SK-N-SH (cell line): Measurements from ENCODE around the gene MIPOL1. TPM values are rescaled to one million over a fixed set of nuclear protein-coding genes. Genes with fewer than 3 reads are reported as not detected.

Source experiments
- CTCF ChIA-PET: fragments of 300-600, 350-600 bp; formaldehyde crosslinking; extraction: SDS; loops from one replicate; lab custom pipeline; 2021; lab: Yijun Ruan, JAX
- POLR2A ChIA-PET: fragments of 350-600 bp; sonication (Branson Sonifier 250); formaldehyde crosslinking; extraction: SDS; loops from one replicate; lab custom pipeline; 2020; ENCODE audit warnings: antibody characterized with exemption, inconsistent platforms; lab: Yijun Ruan, JAX
- DNase-seq: peaks from one replicate; pipeline ENCODE4 v3.0.0; 2012
- H2AFZ ChIP-seq: fragments of 200-600 bp; sonication (generic); 2 replicates; pipeline ENCODE4 v1.8.1; 2016; ENCODE audit warnings: antibody characterized with exemption, mild to moderate bottlenecking, low read depth
- H3F3A ChIP-seq: fragments of 200-600 bp; sonication (generic); replicated peaks from 2 replicates; pipeline ENCODE3; 2016; ENCODE audit warnings: antibody characterized with exemption, mild to moderate bottlenecking; ENCODE audit not compliant: insufficient read depth
- H3K27ac ChIP-seq, 2 experiments: fragments of 200-500 bp in 1 of 2; fragments of 200-600 bp in 1 of 2; sonication (Bioruptor generic) in 1 of 2; sonication (generic), shearing (Covaris generic) in 1 of 2; 2 replicates each; pipeline versions ENCODE4 v1.5.1 to v1.6.1; 2014 to 2016; ENCODE audit warnings: low read depth in 2 of 2, inconsistent platforms in 1 of 2, low read length in 1 of 2, mild to moderate bottlenecking in 1 of 2, mixed read lengths in 1 of 2
- H3K27me3 ChIP-seq: fragments of 200-600 bp; sonication (generic), shearing (Covaris generic); 2 replicates; pipeline ENCODE4 v1.6.1; 2016; ENCODE audit warnings: mixed run types; ENCODE audit not compliant: insufficient read depth
- H3K36me3 ChIP-seq, 2 experiments: fragments of 200-500 bp in 1 of 2; fragments of 200-600 bp in 1 of 2; sonication (Bioruptor generic) in 1 of 2; sonication (generic) in 1 of 2; replicated peaks in 1 of 2; 2 replicates each; pipeline versions ENCODE3 to v1.5.1; 2014 to 2016; ENCODE audit warnings: low read length in 1 of 2, mild to moderate bottlenecking in 1 of 2; ENCODE audit not compliant: insufficient read depth in 2 of 2, control insufficient read depth in 1 of 2
- H3K4me1 ChIP-seq, 2 experiments: fragments of 200-500 bp in 1 of 2; fragments of 200-600 bp in 1 of 2; sonication (Bioruptor generic) in 1 of 2; sonication (generic), shearing (Covaris generic) in 1 of 2; 2 replicates each; pipeline versions ENCODE4 v1.5.1 to v1.6.1; 2014 to 2016; ENCODE audit warnings: low read depth in 1 of 2, low read length in 1 of 2, mixed run types in 1 of 2; ENCODE audit not compliant: insufficient read depth in 2 of 2, control insufficient read depth in 1 of 2
- H3K4me2 ChIP-seq: fragments of 200-600 bp; sonication (generic), shearing (Covaris generic); 2 replicates; pipeline ENCODE4 v1.6.1; 2017; ENCODE audit warnings: mixed run types
- H3K4me3 ChIP-seq, 2 experiments: fragments of 200-500 bp in 1 of 2; fragments of 200-600 bp in 1 of 2; sonication (Bioruptor generic) in 1 of 2; sonication (generic), shearing (Covaris generic) in 1 of 2; 2 replicates each; pipeline versions ENCODE4 v1.5.1 to v1.8.1; 2014 to 2016; ENCODE audit warnings: low read depth in 2 of 2, inconsistent platforms in 1 of 2, low read length in 1 of 2, mild to moderate bottlenecking in 1 of 2, mixed read lengths in 1 of 2, moderate library complexity in 1 of 2
- H3K79me2 ChIP-seq: fragments of 200-600 bp; sonication (generic); 2 replicates; pipeline ENCODE4 v1.8.1; 2017; ENCODE audit warnings: mild to moderate bottlenecking; ENCODE audit not compliant: insufficient read depth
- H3K9ac ChIP-seq: fragments of 200-600 bp; sonication (generic); 2 replicates; pipeline ENCODE4 v1.6.1; 2017; ENCODE audit warnings: mixed run types
- H3K9me2 ChIP-seq: fragments of 200-600 bp; sonication (generic); 2 replicates; pipeline ENCODE4 v1.6.1; 2017; ENCODE audit warnings: mixed run types
- H3K9me3 ChIP-seq: fragments of 200-600 bp; sonication (generic); 2 replicates; pipeline ENCODE4 v1.6.1; 2017; ENCODE audit warnings: mixed run types, mild to moderate bottlenecking, moderate library complexity
- H4K20me1 ChIP-seq: fragments of 200-600 bp; sonication (generic); 2 replicates; pipeline ENCODE4 v1.6.1; 2017; ENCODE audit warnings: mild to moderate bottlenecking, mixed run types; ENCODE audit not compliant: insufficient read depth
- EP300 ChIP-seq, 2 experiments: IDR thresholded peaks; 2 replicates each; pipeline versions ENCODE4 v1.4.0 to v1.6.1; 2012; ENCODE audit warnings: borderline replicate concordance in 1 of 2, low read depth in 1 of 2, low read length in 1 of 2
- EZH2phosphoT487 ChIP-seq: fragments of 200-600 bp; sonication (generic); IDR thresholded peaks from 2 replicates; pipeline ENCODE4 v1.6.1; 2017; ENCODE audit warnings: low read depth, mixed run types, mild to moderate bottlenecking, antibody characterized with exemption, moderate library complexity, borderline replicate concordance
- FOSL2 ChIP-seq: IDR thresholded peaks from 2 replicates; pipeline ENCODE4 v1.4.0; 2012; ENCODE audit warnings: low read depth, mild to moderate bottlenecking, moderate library complexity, borderline replicate concordance
- FOXJ3 ChIP-seq: sonication (generic); formaldehyde crosslinking; IDR thresholded peaks from 2 replicates; pipeline ENCODE4 v1.5.1; 2020; ENCODE audit warnings: mild to moderate bottlenecking, missing genetic modification reagents
- GATA2 ChIP-seq: sonication (generic); formaldehyde crosslinking; IDR thresholded peaks from 2 replicates; pipeline ENCODE4 v1.5.0; 2020; ENCODE audit warnings: mild to moderate bottlenecking, missing genetic modification reagents
- MXI1 ChIP-seq: IDR thresholded peaks from 2 replicates; pipeline ENCODE4 v1.6.1; 2012; ENCODE audit warnings: mild to moderate bottlenecking, low read depth, low read length, improper control_type of control experiment
- NFIC ChIP-seq: IDR thresholded peaks from 2 replicates; pipeline ENCODE4 v1.4.0; 2012; ENCODE audit warnings: borderline replicate concordance
- NRF1 ChIP-seq: IDR thresholded peaks from 2 replicates; pipeline ENCODE4 v1.6.1; 2012; ENCODE audit warnings: low read depth, mild to moderate bottlenecking, low read length
- POLR2AphosphoS5 ChIP-seq: IDR thresholded peaks from 2 replicates; pipeline ENCODE4 v1.6.1; 2012; ENCODE audit warnings: low read depth, low read length
- RCOR1 ChIP-seq: fragments of 150-350 bp; IDR thresholded peaks from 2 replicates; pipeline ENCODE4 v1.6.1; 2017; ENCODE audit warnings: antibody characterized with exemption, low read length
- RFX5 ChIP-seq: IDR thresholded peaks from 2 replicates; pipeline ENCODE4 v1.6.1; 2012; ENCODE audit warnings: mild to moderate bottlenecking, improper control_type of control experiment, low read length
- RXRA ChIP-seq: IDR thresholded peaks from 2 replicates; pipeline ENCODE4 v1.4.0; 2012; ENCODE audit warnings: low read depth, mild to moderate bottlenecking, borderline replicate concordance
- SIN3A ChIP-seq: IDR thresholded peaks from 2 replicates; pipeline ENCODE4 v1.6.1; 2012; ENCODE audit warnings: low read depth, mild to moderate bottlenecking, low read length, moderate library complexity, borderline replicate concordance
- SMC3 ChIP-seq: IDR thresholded peaks from 2 replicates; pipeline ENCODE4 v1.6.1; 2012; ENCODE audit warnings: low read depth, low read length, improper control_type of control experiment
- TAF1 ChIP-seq: IDR thresholded peaks from 2 replicates; pipeline ENCODE4 v1.6.1; 2012; ENCODE audit warnings: low read depth, mild to moderate bottlenecking, low read length, moderate library complexity, borderline replicate concordance
- TCF12 ChIP-seq: IDR thresholded peaks from 2 replicates; pipeline ENCODE4 v1.4.0; 2012
- TEAD4 ChIP-seq: IDR thresholded peaks from 2 replicates; pipeline ENCODE4 v1.4.0; 2012; ENCODE audit warnings: mild to moderate bottlenecking, borderline replicate concordance; ENCODE audit not compliant: insufficient read depth
- YY1 ChIP-seq: IDR thresholded peaks from 2 replicates; pipeline ENCODE4 v1.4.0; 2012; ENCODE audit warnings: low read depth, mild to moderate bottlenecking
- WGBS: methylation state at CpG from one replicate; pipeline ENCODE4 v1.1.6; 2017; ENCODE audit warnings: low lambda C conversion rate; 5-methylcytosine and 5-hydroxymethylcytosine counted together
- polyA plus RNA-seq, 3 experiments: library from polyadenylated mRNA; depleted of rRNA; stranded (reverse); fragments of >200 nt; gene quantifications; 2 replicates each; pipeline ENCODE4 v1.2.3, GENCODE V29; 2012
- TF ChIP-seq, protein P1 (sequence below): IDR thresholded peaks from 2 replicates; pipeline ENCODE4 v1.6.1; 2012; ENCODE audit warnings: mild to moderate bottlenecking, low read depth, low read length, moderate library complexity
- TF ChIP-seq, protein P2 (sequence below): IDR thresholded peaks from 2 replicates; pipeline ENCODE4 v1.4.0; 2012; ENCODE audit warnings: low read depth
- TF ChIP-seq, protein P3 (sequence below): fragments of 150-350 bp; IDR thresholded peaks from 2 replicates; pipeline ENCODE4 v1.6.1; 2017; ENCODE audit warnings: antibody characterized with exemption, low read length, low read depth, borderline replicate concordance

The MIPOL1 gene
- polyA plus RNA-seq, 1 of the 3 experiments (the other 2 are of a cell fraction) = 0.23 TPM

DNA sequence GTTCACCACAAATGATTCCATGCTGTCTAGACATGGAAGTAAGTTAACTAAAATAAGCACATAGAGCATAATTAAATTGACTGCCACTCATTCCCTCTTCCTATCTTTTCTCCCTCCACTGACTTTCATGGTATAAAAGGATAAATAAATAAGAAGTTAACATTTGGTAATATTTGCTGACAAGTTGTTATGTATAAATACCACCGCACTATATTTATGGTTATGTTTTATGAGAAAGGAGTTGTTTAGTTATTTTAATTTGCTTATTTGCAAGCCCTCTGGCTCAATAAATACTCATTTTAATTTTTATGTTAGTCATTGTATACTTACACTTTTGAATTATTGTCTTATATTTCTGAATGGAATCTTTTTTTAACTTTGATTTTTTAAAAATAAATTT is 113.5 kb downstream of the MIPOL1 start:
- Histone ChIP-seq H3K27me3 (no peaks in the 10 kb centered on the region), H3K9ac (no peak overlapping the region), H3F3A (no peaks in the 10 kb centered on the region), H3K79me2 (no peaks in the 10 kb centered on the region), H3K4me2 (no peak overlapping the region), H3K36me3 (no peaks in the 10 kb centered on the region), H3K4me1 (no peaks in the 10 kb centered on the region), H4K20me1 (no peaks in the 10 kb centered on the region), H3K9me3 (no peaks in the 10 kb centered on the region), H3K4me3 (no peak overlapping the region), H2AFZ (no peak overlapping the region), H3K9me2 (no peaks in the 10 kb centered on the region), H3K27ac (no peak overlapping the region)
- POLR2A ChIA-PET = no interaction called here
- CTCF ChIA-PET = no interaction called here
- DNase-seq = no peak
- no peak for TF ChIP-seq NFIC
- no peak for TF ChIP-seq TAF1
- TF ChIP-seq SIN3A = no peak
- TF ChIP-seq GATA2 = no peak
- no peak for TF ChIP-seq FOXJ3 (CRISPR knock-in tag)
- no peak for TF ChIP-seq RCOR1
- TF ChIP-seq RFX5 = no peak
- TF ChIP-seq TCF12 = no peak
- no peak for TF ChIP-seq EP300 (IDR thresholded peaks at IDR 0.05; ENCODE audit: borderline replicate concordance in 1 of 2, low read depth in 1 of 2, low read length in 1 of 2)
- TF ChIP-seq NRF1 = no peak
- TF ChIP-seq MXI1 = no peak
- TF ChIP-seq, protein P1, sequence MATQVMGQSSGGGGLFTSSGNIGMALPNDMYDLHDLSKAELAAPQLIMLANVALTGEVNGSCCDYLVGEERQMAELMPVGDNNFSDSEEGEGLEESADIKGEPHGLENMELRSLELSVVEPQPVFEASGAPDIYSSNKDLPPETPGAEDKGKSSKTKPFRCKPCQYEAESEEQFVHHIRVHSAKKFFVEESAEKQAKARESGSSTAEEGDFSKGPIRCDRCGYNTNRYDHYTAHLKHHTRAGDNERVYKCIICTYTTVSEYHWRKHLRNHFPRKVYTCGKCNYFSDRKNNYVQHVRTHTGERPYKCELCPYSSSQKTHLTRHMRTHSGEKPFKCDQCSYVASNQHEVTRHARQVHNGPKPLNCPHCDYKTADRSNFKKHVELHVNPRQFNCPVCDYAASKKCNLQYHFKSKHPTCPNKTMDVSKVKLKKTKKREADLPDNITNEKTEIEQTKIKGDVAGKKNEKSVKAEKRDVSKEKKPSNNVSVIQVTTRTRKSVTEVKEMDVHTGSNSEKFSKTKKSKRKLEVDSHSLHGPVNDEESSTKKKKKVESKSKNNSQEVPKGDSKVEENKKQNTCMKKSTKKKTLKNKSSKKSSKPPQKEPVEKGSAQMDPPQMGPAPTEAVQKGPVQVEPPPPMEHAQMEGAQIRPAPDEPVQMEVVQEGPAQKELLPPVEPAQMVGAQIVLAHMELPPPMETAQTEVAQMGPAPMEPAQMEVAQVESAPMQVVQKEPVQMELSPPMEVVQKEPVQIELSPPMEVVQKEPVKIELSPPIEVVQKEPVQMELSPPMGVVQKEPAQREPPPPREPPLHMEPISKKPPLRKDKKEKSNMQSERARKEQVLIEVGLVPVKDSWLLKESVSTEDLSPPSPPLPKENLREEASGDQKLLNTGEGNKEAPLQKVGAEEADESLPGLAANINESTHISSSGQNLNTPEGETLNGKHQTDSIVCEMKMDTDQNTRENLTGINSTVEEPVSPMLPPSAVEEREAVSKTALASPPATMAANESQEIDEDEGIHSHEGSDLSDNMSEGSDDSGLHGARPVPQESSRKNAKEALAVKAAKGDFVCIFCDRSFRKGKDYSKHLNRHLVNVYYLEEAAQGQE = no peak
- TF ChIP-seq POLR2AphosphoS5 = no peak
- no peak for TF ChIP-seq SMC3
- no peak for TF ChIP-seq YY1
- TF ChIP-seq, protein P2, sequence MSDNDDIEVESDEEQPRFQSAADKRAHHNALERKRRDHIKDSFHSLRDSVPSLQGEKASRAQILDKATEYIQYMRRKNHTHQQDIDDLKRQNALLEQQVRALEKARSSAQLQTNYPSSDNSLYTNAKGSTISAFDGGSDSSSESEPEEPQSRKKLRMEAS = no peak
- no peak for TF ChIP-seq RXRA
- TF ChIP-seq FOSL2 = no peak
- WGBS = 9% methylated on average over 1 of the region's 1 CpG

- Histone ChIP-seq H4K20me1 (no peaks in the 10 kb centered on the region), H3K36me3 (no peaks in the 10 kb centered on the region), H3K9ac (no peak overlapping the region), H3F3A (no peaks in the 10 kb centered on the region), H3K27ac (no peak overlapping the region), H2AFZ (no peak overlapping the region), H3K9me3 (no peaks in the 10 kb centered on the region), H3K4me2 (no peak overlapping the region)
- CTCF ChIA-PET = no interaction called here
- WGBS = 0% methylated on average over 2 of the region's 2 CpGs
- POLR2A ChIA-PET = no interaction called here
- DNase-seq = no peak
- TF ChIP-seq, protein P3, sequence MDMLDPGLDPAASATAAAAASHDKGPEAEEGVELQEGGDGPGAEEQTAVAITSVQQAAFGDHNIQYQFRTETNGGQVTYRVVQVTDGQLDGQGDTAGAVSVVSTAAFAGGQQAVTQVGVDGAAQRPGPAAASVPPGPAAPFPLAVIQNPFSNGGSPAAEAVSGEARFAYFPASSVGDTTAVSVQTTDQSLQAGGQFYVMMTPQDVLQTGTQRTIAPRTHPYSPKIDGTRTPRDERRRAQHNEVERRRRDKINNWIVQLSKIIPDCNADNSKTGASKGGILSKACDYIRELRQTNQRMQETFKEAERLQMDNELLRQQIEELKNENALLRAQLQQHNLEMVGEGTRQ = no peak
- no peak for TF ChIP-seq EP300 (IDR thresholded peaks at IDR 0.05; ENCODE audit: borderline replicate concordance in 1 of 2, low read depth in 1 of 2, low read length in 1 of 2)
- no peak for TF ChIP-seq RCOR1
- TF ChIP-seq RFX5 = no peak
- no peak for TF ChIP-seq TEAD4
- TF ChIP-seq GATA2 = no peak
- no peak for TF ChIP-seq EZH2phosphoT487
- TF ChIP-seq POLR2AphosphoS5 = no peak
- TF ChIP-seq, all 33 proteins: peak for 0
- no peak overlapping the region for H3K4me3 ChIP-seq
- no peaks in the 10 kb centered on the region for H3K9me2 ChIP-seq
- H3K27me3 ChIP-seq = no peaks in the 10 kb centered on the region
- H3K4me1 ChIP-seq = no peaks in the 10 kb centered on the region
- H3K79me2 ChIP-seq = no peaks in the 10 kb centered on the region
Measured at GRCh38 chr14:37318938-37319337, 121.2 kb downstream of the MIPOL1 start.
